ENCODE measurements around the gene KCNAB1.

Gene KCNAB1

DNA sequence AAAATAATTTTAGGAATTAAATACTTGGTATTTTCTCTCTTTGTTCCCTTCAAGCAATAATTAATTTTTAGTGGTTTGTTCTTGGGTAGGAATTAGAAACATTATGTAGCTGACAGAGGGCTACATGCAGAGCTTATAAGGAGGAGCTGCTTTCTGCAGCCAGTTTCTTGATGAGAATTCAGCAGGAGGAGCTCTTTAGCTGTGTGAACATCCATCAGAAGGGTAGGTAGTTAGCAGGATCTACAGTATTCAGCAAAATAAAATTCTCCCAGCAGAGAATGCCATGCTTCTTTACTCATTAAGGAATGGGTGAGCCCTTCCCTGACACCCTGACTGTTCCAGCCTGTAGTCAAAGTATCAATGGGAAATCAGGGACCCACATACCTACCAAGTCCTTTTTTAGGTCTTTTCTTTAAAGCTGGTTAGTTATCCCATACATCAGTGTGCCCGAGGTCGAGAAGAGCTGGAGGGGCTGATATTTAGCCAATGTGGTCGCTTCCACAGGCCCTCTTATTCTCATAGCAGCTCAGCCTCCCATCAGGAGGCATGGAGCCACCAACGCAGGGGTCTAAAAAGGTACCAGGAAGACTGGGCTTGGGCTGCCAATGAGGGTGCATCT lies 54.0 kb downstream of the KCNAB1 start:
- Histone ChIP-seq H3K36me3 (ENCODE audit: control insufficient read depth in 1 of 2, insufficient read depth in 2 of 2, low read length in 2 of 2) (no peaks in the 10 kb centered on the region), H3K27me3 (ENCODE audit: control insufficient read depth in 1 of 2, insufficient read depth in 2 of 2, low read length in 2 of 2) (no peaks in the 10 kb centered on the region), H3K9me3 (ENCODE audit: control insufficient read depth in 1 of 2, low read length in 2 of 2) (no peaks in the 10 kb centered on the region), H3K27ac (ENCODE audit: low read depth, low read length) (no peak overlapping the region), H3K9ac (ENCODE audit: low read depth in 1 of 2, low read length in 2 of 2) (no peak overlapping the region), H3K4me1 (ENCODE audit: control insufficient read depth in 1 of 2, insufficient read depth in 2 of 2, low read length in 2 of 2) (no peaks in the 10 kb centered on the region), H3K4me3 (ENCODE audit: low read depth in 1 of 2, low read length in 2 of 2) (no peak overlapping the region)

DNA sequence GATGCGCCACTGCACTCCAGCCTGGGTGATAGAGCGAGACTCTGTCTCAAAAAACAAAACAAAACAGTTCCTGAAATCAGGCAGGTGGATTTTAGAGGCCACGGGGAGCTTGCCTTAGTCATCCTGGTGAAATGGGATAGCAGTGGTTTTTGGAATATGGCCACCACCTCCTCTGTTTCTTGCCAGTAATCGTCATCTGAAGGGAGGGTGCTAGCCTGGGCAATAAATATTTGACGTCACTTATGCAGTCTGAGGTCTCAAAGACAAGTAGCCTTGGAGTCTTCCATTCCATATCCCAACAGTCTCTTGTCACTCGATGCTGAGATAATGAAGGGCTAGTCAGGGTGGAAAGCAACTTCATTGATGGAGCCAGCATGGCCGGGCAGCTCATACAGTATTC lies 55.2 kb downstream of the KCNAB1 start:
- no peaks in the 10 kb centered on the region for H3K9me3 ChIP-seq (ENCODE audit: control insufficient read depth in 1 of 2, low read length in 2 of 2)
- no peak overlapping the region for H3K4me3 ChIP-seq (ENCODE audit: low read depth in 1 of 2, low read length in 2 of 2)
- H3K4me1 ChIP-seq (ENCODE audit: control insufficient read depth in 1 of 2, insufficient read depth in 2 of 2, low read length in 2 of 2): no peaks in the 10 kb centered on the region
- no peaks in the 10 kb centered on the region for H3K27me3 ChIP-seq (ENCODE audit: control insufficient read depth in 1 of 2, insufficient read depth in 2 of 2, low read length in 2 of 2)
- no peaks in the 10 kb centered on the region for H3K36me3 ChIP-seq (ENCODE audit: control insufficient read depth in 1 of 2, insufficient read depth in 2 of 2, low read length in 2 of 2)
- no peak overlapping the region for H3K9ac ChIP-seq (ENCODE audit: low read depth in 1 of 2, low read length in 2 of 2)
- H3K27ac ChIP-seq (ENCODE audit: low read depth, low read length): no peak overlapping the region

- no peaks in the 10 kb centered on the region for H3K36me3 ChIP-seq (ENCODE audit: control insufficient read depth in 1 of 2, insufficient read depth in 2 of 2, low read length in 2 of 2)
- no peak overlapping the region for H3K27ac ChIP-seq (ENCODE audit: low read depth, low read length)
- H3K9me3 ChIP-seq (ENCODE audit: control insufficient read depth in 1 of 2, low read length in 2 of 2): no peaks in the 10 kb centered on the region
These were observed 55.7 kb downstream of the KCNAB1 start for GRCh38 chr3:156176048-156176447.

GRCh38 chr3:156176629-156177210 lies 56.3 kb downstream of the KCNAB1 start:
- Histone ChIP-seq H3K9ac (ENCODE audit: low read depth in 1 of 2, low read length in 2 of 2) (no peak overlapping the region), H3K9me3 (ENCODE audit: control insufficient read depth in 1 of 2, low read length in 2 of 2) (no peaks in the 10 kb centered on the region), H3K4me1 (ENCODE audit: control insufficient read depth in 1 of 2, insufficient read depth in 2 of 2, low read length in 2 of 2) (no peaks in the 10 kb centered on the region), H3K4me3 (ENCODE audit: low read depth in 1 of 2, low read length in 2 of 2) (no peak overlapping the region), H3K27ac (ENCODE audit: low read depth, low read length) (no peak overlapping the region), H3K27me3 (ENCODE audit: control insufficient read depth in 1 of 2, insufficient read depth in 2 of 2, low read length in 2 of 2) (no peaks in the 10 kb centered on the region), H3K36me3 (ENCODE audit: control insufficient read depth in 1 of 2, insufficient read depth in 2 of 2, low read length in 2 of 2) (no peaks in the 10 kb centered on the region)

More at GRCh38 chr3:156176048-156176447, 55.7 kb downstream of the KCNAB1 start:
- Histone ChIP-seq H3K4me1 (ENCODE audit: control insufficient read depth in 1 of 2, insufficient read depth in 2 of 2, low read length in 2 of 2) (no peaks in the 10 kb centered on the region), H3K9ac (ENCODE audit: low read depth in 1 of 2, low read length in 2 of 2) (no peak overlapping the region), H3K4me3 (ENCODE audit: low read depth in 1 of 2, low read length in 2 of 2) (no peak overlapping the region), H3K27me3 (ENCODE audit: control insufficient read depth in 1 of 2, insufficient read depth in 2 of 2, low read length in 2 of 2) (no peaks in the 10 kb centered on the region)

DNA sequence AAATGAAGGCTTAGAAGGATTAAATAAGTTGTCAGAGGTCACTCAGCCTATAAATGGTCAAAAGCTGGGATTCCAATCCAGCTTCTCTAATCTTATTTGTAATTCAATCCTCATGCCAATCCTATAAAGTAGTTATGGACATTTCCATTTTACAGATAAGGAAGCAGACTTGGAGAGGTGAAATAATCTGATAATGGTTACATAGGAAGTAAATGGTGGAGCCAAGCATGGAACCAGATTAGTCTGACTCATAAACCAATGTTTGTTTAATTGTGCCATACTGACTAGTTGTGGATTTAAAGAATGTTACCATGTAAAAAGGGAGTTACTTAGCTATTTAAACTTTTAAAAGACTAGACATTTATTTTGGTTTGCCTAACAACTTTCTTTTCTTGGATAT lies 59.7 kb downstream of the KCNAB1 start:
- no peak overlapping the region for H3K27ac ChIP-seq (ENCODE audit: low read depth, low read length)
- no peaks in the 10 kb centered on the region for H3K27me3 ChIP-seq (ENCODE audit: control insufficient read depth in 1 of 2, insufficient read depth in 2 of 2, low read length in 2 of 2)
- H3K4me1 ChIP-seq (ENCODE audit: control insufficient read depth in 1 of 2, insufficient read depth in 2 of 2, low read length in 2 of 2): no peaks in the 10 kb centered on the region
- no peak overlapping the region for H3K9ac ChIP-seq (ENCODE audit: low read depth in 1 of 2, low read length in 2 of 2)
- no peaks in the 10 kb centered on the region for H3K36me3 ChIP-seq (ENCODE audit: control insufficient read depth in 1 of 2, insufficient read depth in 2 of 2, low read length in 2 of 2)
- no peak overlapping the region for H3K4me3 ChIP-seq (ENCODE audit: low read depth in 1 of 2, low read length in 2 of 2)
- H3K9me3 ChIP-seq (ENCODE audit: control insufficient read depth in 1 of 2, low read length in 2 of 2): no peaks in the 10 kb centered on the region

GRCh38 chr3:156181509-156181908 lies 61.1 kb downstream of the KCNAB1 start:
- no peaks in the 10 kb centered on the region for H3K36me3 ChIP-seq (ENCODE audit: control insufficient read depth in 1 of 2, insufficient read depth in 2 of 2, low read length in 2 of 2)
- H3K9ac ChIP-seq (ENCODE audit: low read depth in 1 of 2, low read length in 2 of 2): no peak overlapping the region
- H3K4me1 ChIP-seq (ENCODE audit: control insufficient read depth in 1 of 2, insufficient read depth in 2 of 2, low read length in 2 of 2): no peaks in the 10 kb centered on the region
- no peaks in the 10 kb centered on the region for H3K9me3 ChIP-seq (ENCODE audit: control insufficient read depth in 1 of 2, low read length in 2 of 2)
- H3K27ac ChIP-seq (ENCODE audit: low read depth, low read length): no peak overlapping the region
- no peaks in the 10 kb centered on the region for H3K27me3 ChIP-seq (ENCODE audit: control insufficient read depth in 1 of 2, insufficient read depth in 2 of 2, low read length in 2 of 2)
- no peak overlapping the region for H3K4me3 ChIP-seq (ENCODE audit: low read depth in 1 of 2, low read length in 2 of 2)

- Histone ChIP-seq H3K36me3 (ENCODE audit: control insufficient read depth in 1 of 2, insufficient read depth in 2 of 2, low read length in 2 of 2) (no peaks in the 10 kb centered on the region), H3K4me1 (ENCODE audit: control insufficient read depth in 1 of 2, insufficient read depth in 2 of 2, low read length in 2 of 2) (no peaks in the 10 kb centered on the region), H3K27ac (ENCODE audit: low read depth, low read length) (no peak overlapping the region), H3K9me3 (ENCODE audit: control insufficient read depth in 1 of 2, low read length in 2 of 2) (no peaks in the 10 kb centered on the region), H3K27me3 (ENCODE audit: control insufficient read depth in 1 of 2, insufficient read depth in 2 of 2, low read length in 2 of 2) (no peaks in the 10 kb centered on the region), H3K4me3 (ENCODE audit: low read depth in 1 of 2, low read length in 2 of 2) (no peak overlapping the region), H3K9ac (ENCODE audit: low read depth in 1 of 2, low read length in 2 of 2) (no peak overlapping the region)
These were observed 63.0 kb downstream of the KCNAB1 start for GRCh38 chr3:156183396-156183795.

DNA sequence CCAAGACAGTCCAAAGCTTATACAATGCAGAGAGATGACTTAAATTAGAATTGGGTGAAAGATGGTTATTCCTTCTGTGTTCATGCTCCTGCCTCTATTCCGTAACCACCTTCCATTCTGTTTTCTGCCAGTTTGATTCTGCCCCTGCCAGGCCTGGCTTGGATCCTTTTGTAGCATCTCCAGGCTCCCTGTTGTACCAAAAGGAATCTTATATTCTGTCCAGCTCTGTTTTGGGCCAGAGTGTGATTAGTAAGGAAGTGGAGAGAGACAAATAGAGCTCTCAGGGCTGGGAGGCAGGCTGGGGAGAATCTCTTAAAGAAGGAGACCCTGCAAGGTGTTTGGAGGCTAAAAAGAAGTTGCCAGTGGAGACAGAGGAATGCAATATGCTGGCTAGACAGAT lies 63.8 kb downstream of the KCNAB1 start:
- no peaks in the 10 kb centered on the region for H3K27me3 ChIP-seq (ENCODE audit: control insufficient read depth in 1 of 2, insufficient read depth in 2 of 2, low read length in 2 of 2)
- H3K27ac ChIP-seq (ENCODE audit: low read depth, low read length): no peak overlapping the region
- no peaks in the 10 kb centered on the region for H3K4me1 ChIP-seq (ENCODE audit: control insufficient read depth in 1 of 2, insufficient read depth in 2 of 2, low read length in 2 of 2)
- no peak overlapping the region for H3K9ac ChIP-seq (ENCODE audit: low read depth in 1 of 2, low read length in 2 of 2)
- no peaks in the 10 kb centered on the region for H3K9me3 ChIP-seq (ENCODE audit: control insufficient read depth in 1 of 2, low read length in 2 of 2)
- no peaks in the 10 kb centered on the region for H3K36me3 ChIP-seq (ENCODE audit: control insufficient read depth in 1 of 2, insufficient read depth in 2 of 2, low read length in 2 of 2)
- H3K4me3 ChIP-seq (ENCODE audit: low read depth in 1 of 2, low read length in 2 of 2): no peak overlapping the region

DNA sequence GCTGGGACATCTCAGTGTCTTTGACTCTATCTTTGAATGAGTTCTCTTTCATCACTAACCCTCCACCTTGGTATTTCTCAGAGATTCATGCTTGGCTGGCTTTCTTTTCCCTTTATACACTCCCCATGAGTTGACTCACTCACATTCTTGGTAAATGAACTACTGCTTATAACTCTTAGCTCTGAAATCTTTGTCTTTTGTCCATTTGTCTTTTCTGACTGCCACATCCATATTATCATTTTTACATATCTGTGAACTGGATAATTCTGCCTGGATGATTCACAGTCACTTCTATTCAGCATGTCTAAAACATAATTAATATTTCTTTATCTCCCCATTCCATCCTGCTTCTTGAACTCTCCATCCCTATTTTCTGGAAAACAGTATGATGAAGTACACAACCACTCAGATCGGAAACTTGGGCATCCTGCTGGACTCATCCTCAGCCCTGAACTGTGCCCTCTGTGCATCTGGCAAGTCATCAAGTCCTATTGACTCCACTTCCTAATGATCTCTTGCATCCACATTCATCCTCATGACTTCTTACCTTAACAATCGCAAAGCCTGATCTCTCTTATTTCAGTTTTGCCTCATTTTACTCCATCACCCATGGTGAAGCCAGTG lies 66.9 kb downstream of the KCNAB1 start:
- Histone ChIP-seq H3K9me3 (ENCODE audit: control insufficient read depth in 1 of 2, low read length in 2 of 2) (no peaks in the 10 kb centered on the region), H3K4me3 (ENCODE audit: low read depth in 1 of 2, low read length in 2 of 2) (no peak overlapping the region), H3K36me3 (ENCODE audit: control insufficient read depth in 1 of 2, insufficient read depth in 2 of 2, low read length in 2 of 2) (no peaks in the 10 kb centered on the region), H3K9ac (ENCODE audit: low read depth in 1 of 2, low read length in 2 of 2) (no peak overlapping the region), H3K4me1 (ENCODE audit: control insufficient read depth in 1 of 2, insufficient read depth in 2 of 2, low read length in 2 of 2) (no peaks in the 10 kb centered on the region), H3K27ac (ENCODE audit: low read depth, low read length) (no peak overlapping the region), H3K27me3 (ENCODE audit: control insufficient read depth in 1 of 2, insufficient read depth in 2 of 2, low read length in 2 of 2) (no peaks in the 10 kb centered on the region)

- no peaks in the 10 kb centered on the region for H3K36me3 ChIP-seq (ENCODE audit: control insufficient read depth in 1 of 2, insufficient read depth in 2 of 2, low read length in 2 of 2)
- H3K4me1 ChIP-seq (ENCODE audit: control insufficient read depth in 1 of 2, insufficient read depth in 2 of 2, low read length in 2 of 2): no peaks in the 10 kb centered on the region
- H3K4me3 ChIP-seq (ENCODE audit: low read depth in 1 of 2, low read length in 2 of 2): no peak overlapping the region
- H3K27me3 ChIP-seq (ENCODE audit: control insufficient read depth in 1 of 2, insufficient read depth in 2 of 2, low read length in 2 of 2): no peaks in the 10 kb centered on the region
- H3K9ac ChIP-seq (ENCODE audit: low read depth in 1 of 2, low read length in 2 of 2): no peak overlapping the region
- H3K9me3 ChIP-seq (ENCODE audit: control insufficient read depth in 1 of 2, low read length in 2 of 2): no peaks in the 10 kb centered on the region
- H3K27ac ChIP-seq (ENCODE audit: low read depth, low read length): no peak overlapping the region
These were observed 68.4 kb downstream of the KCNAB1 start for GRCh38 chr3:156188757-156189156.
